NOMO-1 (cell line): Measurements from ENCODE around the gene ZNF593.

Experiments
- DNase-seq, 2 experiments: peaks; one replicate each; lab custom pipeline; 2025; ENCODE audit not compliant: unreplicated experiment in 2 of 2; lab: John Stamatoyannopoulos, UW

ZNF593 gene

DNA sequence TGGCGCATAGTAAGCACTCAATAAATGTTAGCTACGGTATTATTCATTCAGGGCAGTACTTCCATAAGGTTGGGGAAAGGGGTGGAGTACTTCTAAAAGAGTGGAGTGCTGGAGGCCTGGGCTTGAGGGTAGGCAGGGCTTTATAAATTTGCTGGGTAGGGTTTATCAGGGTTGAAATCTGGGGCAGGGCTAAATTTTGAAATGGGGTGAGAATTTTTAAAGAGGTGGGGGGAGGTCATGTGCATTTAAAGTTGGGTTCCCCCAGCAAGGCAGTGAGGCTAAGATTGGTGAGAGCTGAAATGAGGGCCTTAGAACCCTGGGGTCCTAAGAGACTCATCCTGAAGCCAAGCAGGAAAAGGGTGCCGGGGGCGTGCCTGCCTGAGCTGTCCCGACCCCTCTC lies 30.7 kb downstream of the ZNF593 start:
- DNase-seq = no peak

DNA sequence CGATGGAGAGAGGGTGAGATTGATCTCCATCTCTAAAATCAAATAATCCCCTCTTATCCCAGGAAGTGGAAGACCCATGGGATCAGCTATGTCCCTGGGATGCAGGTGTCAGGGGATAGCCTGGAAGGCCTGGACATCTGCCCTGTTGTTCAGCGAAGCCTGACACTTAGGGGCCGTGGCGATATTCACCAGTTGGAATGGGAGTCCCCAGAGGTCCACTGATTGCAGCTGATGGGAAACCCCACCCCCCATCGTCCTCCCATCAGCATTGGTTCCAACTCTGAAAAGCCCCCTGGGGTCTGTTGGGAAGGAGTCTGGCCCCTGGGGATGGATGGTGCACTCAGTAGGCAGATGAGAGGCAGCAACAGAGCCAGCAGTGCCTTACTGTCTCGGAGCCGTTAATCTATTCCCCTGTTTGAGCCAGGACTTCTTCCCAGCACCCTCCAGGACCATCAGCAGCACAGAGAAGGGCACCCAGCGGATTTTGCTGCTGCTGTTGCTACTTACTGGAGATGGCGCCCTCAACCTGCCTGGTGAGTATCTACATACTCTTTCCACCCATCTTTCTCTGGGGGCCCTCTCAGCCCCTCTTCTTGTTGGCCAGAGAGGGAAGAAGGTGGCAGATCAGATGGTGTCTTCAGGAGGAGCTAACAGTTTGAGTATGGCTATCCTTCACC lies 34.1 kb downstream of the ZNF593 start:
- DNase-seq = no peak

DNA sequence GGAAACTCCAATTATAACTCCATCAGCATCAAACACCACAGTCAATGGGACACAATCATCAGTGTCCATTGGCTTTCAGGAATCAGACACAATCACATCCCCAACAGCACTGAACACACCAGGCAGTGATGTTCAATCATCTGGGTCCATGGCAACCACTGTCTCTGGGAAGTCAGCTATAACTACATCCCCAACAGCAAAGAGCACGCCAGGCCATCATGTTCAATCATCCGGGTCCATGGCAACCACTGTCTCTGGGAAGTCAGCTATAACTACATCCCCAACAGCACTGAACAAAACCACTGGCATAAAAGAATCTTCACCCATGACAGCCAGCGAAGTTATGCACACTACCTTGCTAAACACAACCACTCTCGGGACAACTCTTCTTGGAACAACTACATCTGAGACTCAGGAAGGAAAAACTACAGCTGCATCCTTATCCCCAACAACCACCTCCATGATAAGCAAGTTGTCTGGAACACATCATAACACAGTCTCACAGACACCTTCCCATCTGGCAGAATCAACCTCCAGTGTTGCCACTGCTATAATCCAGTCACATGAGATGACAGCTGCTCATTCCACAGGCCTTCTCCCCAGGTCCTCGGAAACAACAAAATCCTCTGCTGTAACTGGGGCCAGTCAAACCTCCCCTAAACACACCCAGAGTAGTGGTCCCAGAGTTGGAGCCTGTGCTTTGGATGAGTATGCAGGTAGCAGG lies 40.6 kb downstream of the ZNF593 start:
- DNase-seq = no peak

DNA sequence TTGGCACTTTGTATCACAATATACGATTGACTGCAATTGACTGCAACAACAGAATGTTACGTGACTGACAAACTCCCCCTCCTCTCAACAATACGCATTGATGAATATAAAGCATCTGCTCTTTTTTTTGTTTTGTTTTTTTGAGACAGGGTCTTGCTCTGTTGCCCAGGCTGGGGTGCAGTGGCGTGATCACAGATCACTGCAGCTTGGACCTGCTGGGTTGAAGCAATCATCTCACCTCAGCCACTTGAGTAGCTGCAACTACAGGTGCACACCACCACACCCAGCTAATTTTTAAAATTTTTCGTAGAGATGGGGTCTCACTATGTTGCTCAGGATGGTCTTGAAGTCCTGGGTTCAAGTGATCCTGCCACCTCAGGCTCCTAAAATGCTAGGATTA lies 43.0 kb downstream of the ZNF593 start:
- no peak for DNase-seq

DNA sequence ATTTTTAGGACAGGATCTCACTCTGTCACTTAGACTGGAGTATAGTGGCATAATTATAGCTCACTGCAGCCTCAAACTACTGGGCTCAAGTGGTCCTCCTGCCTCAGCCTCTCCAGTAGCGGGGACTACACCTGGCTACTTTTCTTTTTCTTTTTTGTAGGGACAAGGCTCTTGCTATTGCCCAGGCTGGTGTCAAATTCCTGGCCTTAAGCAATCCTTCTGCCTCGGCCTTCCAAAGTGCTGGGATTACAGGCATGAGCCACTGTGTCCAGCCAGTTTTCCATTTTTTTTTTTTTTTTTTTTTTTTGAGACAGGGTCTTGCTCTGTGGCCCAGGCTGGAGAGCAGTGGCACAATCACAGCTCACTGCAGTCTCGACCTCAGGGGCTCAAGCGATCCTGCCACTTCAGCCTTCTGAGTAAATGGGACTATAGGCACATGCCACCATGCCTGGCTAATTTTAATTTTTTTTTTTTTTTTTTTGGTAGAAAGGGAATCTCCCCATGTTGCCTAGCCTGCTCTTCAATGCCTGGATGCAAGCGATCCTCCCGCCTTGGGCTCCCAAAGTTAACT lies 43.7 kb downstream of the ZNF593 start:
- no peak for DNase-seq

DNA sequence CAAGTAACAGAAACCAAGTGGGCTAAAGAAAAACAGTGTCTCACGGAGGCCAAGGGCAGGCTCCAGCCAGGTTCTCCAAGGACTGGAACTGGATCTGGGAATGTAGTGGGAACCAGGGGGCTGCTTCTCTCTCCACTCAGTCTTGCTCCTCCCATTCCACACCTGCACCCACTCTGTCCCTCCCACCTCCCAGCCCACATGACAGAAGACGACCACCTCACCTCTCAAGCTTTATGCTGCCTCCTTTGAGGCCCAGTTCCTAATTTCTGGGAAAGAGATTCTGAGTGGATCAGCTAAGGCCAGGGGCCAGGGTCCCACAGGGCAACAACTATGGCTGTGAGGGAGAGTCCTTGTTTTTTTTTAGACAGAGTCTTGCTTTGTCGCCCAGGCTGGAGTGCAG lies 45.5 kb downstream of the ZNF593 start:
- no peak for DNase-seq

DNA sequence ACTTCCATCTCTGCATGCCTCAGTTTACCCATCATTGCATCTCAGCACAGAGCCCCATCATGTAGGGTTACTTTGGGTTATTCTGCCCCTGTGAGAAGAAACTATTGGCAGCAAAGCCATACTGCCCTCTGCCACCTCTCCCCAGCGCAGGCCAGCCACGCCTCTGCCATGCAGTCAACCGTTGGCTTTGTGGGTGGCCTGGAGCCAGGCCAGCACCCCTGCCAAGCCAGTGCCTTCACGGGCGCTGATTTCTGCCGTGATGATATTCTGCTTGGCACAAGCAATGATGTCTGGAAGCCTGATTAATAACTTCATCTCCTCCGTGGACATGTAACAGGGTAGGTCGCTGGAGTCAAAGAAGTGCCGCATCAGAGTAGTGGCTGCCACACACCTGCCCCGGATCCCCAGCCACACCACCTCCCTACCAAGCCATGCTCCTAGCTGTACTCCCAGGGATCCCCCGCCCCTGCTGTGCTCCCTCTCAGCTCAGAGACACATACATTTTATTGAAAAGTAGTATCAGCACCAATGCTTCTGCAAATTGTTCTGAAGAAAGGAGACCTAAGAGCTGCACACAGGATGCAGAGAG lies 49.3 kb downstream of the ZNF593 start:
- DNase-seq = no peak
